HepG2 (cell line): ENCODE results near the gene MIA2. TPM values are rescaled to one million over a fixed set of nuclear protein-coding genes. Genes with fewer than 3 reads are reported as not detected.

ENCODE experiments used
- DBP ChIP-seq: sonication (generic); formaldehyde crosslinking; IDR thresholded peaks from 2 replicates; pipeline ENCODE4 v1.4.0; 2020; ENCODE audit warnings: missing genetic modification reagents; ENCODE audit errors: not compliant biosample characterization
- E2F2 ChIP-seq: sonication (generic); formaldehyde crosslinking; IDR thresholded peaks from 2 replicates; pipeline ENCODE4 v1.4.0; 2020; ENCODE audit warnings: missing genetic modification reagents, borderline replicate concordance
- EEA1 ChIP-seq: sonication (generic); formaldehyde crosslinking; IDR thresholded peaks from 2 replicates; pipeline ENCODE4 v1.5.1; 2020; ENCODE audit warnings: mild to moderate bottlenecking, missing genetic modification reagents, borderline replicate concordance
- ELF4 ChIP-seq: sonication (generic); formaldehyde crosslinking; IDR thresholded peaks from 2 replicates; pipeline ENCODE4 v1.5.0; 2020; ENCODE audit warnings: missing genetic modification reagents, mild to moderate bottlenecking, moderate library complexity, borderline replicate concordance
- KMT2B ChIP-seq: IDR thresholded peaks from 2 replicates; pipeline ENCODE4 v1.6.1; 2016; ENCODE audit warnings: missing genetic modification reagents, missing compliant biosample characterization
- ZNF276 ChIP-seq: sonication (generic); formaldehyde crosslinking; IDR thresholded peaks from 2 replicates; pipeline ENCODE4 v1.4.0; 2020; ENCODE audit warnings: mild to moderate bottlenecking, low read depth, missing genetic modification reagents
- ZNF468 ChIP-seq: sonication (generic); formaldehyde crosslinking; IDR thresholded peaks from 2 replicates; pipeline ENCODE4 v1.8.0; 2022; ENCODE audit warnings: mild to moderate bottlenecking, moderate library complexity, missing genetic modification reagents
- polyA plus RNA-seq, 8 experiments: library from polyadenylated mRNA; depleted of rRNA in 3 of 8; stranded (reverse) in 7 of 8; unstranded in 1 of 8; fragments of >200 nt; fragmentation: Illumina TruSeq in 4 of 8; extraction: Trizol in 4 of 8; gene quantifications; 2 replicates each; pipeline versions ENCODE4 v1.2.1 to v1.2.3, GENCODE V29; 2011 to 2016; ENCODE audit warnings: low read depth in 4 of 8, missing spikeins in 1 of 8, mixed read lengths in 1 of 8; ENCODE audit not compliant: insufficient read depth in 1 of 8
- total RNA-seq, 5 experiments: library from RNA; depleted of rRNA; stranded (reverse); fragments of >200 nt; fragmentation: Illumina TruSeq; extraction: Trizol; gene quantifications; 2 replicates each; pipeline ENCODE4 v1.2.3, GENCODE V29; 2016; ENCODE audit warnings: low read depth in 1 of 5
- TF ChIP-seq, protein P1 (sequence below): sonication (generic); formaldehyde crosslinking; IDR thresholded peaks from 2 replicates; pipeline ENCODE4 v1.4.0; 2020; ENCODE audit warnings: missing genetic modification reagents
- TF ChIP-seq, protein P2 (sequence below): sonication (generic); formaldehyde crosslinking; IDR thresholded peaks from 2 replicates; pipeline ENCODE4 v1.9.0; 2021; ENCODE audit warnings: mild to moderate bottlenecking, missing genetic modification reagents
- TF ChIP-seq, protein P3 (sequence below): IDR thresholded peaks from 2 replicates; pipeline ENCODE4 v1.6.1; 2016; ENCODE audit warnings: low read depth, missing genetic modification reagents, missing compliant biosample characterization

MIA2 gene
- total and polyA plus RNA-seq, 2 of the 13 experiments (the other 11 are each of a cell fraction or from before 2014, with no cell fraction given), result 134 to 158 TPM

GRCh38 chr14:39432179-39432618 is 198.5 kb downstream of the MIA2 start, which contains the start of gene FBXO33 (continued):
- TF ChIP-seq KMT2B (CRISPR knock-in tag), result peak; percentile 89; the same call in 1 of the 2 replicates
- TF ChIP-seq ELF4 (CRISPR knock-in tag), result peak; percentile 23; the same call in 1 of the 2 replicates
- peak; percentile 83; the same call in 1 of the 2 replicates for TF ChIP-seq E2F2
- TF ChIP-seq, protein P1, sequence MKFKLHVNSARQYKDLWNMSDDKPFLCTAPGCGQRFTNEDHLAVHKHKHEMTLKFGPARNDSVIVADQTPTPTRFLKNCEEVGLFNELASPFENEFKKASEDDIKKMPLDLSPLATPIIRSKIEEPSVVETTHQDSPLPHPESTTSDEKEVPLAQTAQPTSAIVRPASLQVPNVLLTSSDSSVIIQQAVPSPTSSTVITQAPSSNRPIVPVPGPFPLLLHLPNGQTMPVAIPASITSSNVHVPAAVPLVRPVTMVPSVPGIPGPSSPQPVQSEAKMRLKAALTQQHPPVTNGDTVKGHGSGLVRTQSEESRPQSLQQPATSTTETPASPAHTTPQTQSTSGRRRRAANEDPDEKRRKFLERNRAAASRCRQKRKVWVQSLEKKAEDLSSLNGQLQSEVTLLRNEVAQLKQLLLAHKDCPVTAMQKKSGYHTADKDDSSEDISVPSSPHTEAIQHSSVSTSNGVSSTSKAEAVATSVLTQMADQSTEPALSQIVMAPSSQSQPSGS, result peak; percentile 86
- 0 out of 2 replicates have a peak, but pooled peaks have one; percentile 15 for TF ChIP-seq ZNF468 (CRISPR knock-in tag)
- TF ChIP-seq, protein P2, sequence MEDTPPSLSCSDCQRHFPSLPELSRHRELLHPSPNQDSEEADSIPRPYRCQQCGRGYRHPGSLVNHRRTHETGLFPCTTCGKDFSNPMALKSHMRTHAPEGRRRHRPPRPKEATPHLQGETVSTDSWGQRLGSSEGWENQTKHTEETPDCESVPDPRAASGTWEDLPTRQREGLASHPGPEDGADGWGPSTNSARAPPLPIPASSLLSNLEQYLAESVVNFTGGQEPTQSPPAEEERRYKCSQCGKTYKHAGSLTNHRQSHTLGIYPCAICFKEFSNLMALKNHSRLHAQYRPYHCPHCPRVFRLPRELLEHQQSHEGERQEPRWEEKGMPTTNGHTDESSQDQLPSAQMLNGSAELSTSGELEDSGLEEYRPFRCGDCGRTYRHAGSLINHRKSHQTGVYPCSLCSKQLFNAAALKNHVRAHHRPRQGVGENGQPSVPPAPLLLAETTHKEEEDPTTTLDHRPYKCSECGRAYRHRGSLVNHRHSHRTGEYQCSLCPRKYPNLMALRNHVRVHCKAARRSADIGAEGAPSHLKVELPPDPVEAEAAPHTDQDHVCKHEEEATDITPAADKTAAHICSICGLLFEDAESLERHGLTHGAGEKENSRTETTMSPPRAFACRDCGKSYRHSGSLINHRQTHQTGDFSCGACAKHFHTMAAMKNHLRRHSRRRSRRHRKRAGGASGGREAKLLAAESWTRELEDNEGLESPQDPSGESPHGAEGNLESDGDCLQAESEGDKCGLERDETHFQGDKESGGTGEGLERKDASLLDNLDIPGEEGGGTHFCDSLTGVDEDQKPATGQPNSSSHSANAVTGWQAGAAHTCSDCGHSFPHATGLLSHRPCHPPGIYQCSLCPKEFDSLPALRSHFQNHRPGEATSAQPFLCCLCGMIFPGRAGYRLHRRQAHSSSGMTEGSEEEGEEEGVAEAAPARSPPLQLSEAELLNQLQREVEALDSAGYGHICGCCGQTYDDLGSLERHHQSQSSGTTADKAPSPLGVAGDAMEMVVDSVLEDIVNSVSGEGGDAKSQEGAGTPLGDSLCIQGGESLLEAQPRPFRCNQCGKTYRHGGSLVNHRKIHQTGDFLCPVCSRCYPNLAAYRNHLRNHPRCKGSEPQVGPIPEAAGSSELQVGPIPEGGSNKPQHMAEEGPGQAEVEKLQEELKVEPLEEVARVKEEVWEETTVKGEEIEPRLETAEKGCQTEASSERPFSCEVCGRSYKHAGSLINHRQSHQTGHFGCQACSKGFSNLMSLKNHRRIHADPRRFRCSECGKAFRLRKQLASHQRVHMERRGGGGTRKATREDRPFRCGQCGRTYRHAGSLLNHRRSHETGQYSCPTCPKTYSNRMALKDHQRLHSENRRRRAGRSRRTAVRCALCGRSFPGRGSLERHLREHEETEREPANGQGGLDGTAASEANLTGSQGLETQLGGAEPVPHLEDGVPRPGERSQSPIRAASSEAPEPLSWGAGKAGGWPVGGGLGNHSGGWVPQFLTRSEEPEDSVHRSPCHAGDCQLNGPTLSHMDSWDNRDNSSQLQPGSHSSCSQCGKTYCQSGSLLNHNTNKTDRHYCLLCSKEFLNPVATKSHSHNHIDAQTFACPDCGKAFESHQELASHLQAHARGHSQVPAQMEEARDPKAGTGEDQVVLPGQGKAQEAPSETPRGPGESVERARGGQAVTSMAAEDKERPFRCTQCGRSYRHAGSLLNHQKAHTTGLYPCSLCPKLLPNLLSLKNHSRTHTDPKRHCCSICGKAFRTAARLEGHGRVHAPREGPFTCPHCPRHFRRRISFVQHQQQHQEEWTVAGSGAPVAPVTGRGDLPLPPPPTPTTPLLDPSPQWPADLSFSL, result peak; percentile 67; the same call in 1 of the 2 replicates
- no peak for TF ChIP-seq DBP (CRISPR knock-in tag)
- TF ChIP-seq, protein P3, sequence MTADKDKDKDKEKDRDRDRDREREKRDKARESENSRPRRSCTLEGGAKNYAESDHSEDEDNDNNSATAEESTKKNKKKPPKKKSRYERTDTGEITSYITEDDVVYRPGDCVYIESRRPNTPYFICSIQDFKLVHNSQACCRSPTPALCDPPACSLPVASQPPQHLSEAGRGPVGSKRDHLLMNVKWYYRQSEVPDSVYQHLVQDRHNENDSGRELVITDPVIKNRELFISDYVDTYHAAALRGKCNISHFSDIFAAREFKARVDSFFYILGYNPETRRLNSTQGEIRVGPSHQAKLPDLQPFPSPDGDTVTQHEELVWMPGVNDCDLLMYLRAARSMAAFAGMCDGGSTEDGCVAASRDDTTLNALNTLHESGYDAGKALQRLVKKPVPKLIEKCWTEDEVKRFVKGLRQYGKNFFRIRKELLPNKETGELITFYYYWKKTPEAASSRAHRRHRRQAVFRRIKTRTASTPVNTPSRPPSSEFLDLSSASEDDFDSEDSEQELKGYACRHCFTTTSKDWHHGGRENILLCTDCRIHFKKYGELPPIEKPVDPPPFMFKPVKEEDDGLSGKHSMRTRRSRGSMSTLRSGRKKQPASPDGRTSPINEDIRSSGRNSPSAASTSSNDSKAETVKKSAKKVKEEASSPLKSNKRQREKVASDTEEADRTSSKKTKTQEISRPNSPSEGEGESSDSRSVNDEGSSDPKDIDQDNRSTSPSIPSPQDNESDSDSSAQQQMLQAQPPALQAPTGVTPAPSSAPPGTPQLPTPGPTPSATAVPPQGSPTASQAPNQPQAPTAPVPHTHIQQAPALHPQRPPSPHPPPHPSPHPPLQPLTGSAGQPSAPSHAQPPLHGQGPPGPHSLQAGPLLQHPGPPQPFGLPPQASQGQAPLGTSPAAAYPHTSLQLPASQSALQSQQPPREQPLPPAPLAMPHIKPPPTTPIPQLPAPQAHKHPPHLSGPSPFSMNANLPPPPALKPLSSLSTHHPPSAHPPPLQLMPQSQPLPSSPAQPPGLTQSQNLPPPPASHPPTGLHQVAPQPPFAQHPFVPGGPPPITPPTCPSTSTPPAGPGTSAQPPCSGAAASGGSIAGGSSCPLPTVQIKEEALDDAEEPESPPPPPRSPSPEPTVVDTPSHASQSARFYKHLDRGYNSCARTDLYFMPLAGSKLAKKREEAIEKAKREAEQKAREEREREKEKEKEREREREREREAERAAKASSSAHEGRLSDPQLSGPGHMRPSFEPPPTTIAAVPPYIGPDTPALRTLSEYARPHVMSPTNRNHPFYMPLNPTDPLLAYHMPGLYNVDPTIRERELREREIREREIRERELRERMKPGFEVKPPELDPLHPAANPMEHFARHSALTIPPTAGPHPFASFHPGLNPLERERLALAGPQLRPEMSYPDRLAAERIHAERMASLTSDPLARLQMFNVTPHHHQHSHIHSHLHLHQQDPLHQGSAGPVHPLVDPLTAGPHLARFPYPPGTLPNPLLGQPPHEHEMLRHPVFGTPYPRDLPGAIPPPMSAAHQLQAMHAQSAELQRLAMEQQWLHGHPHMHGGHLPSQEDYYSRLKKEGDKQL (CRISPR knock-in tag), result no peak
- TF ChIP-seq ZNF276 (CRISPR knock-in tag), result peak; percentile 25; the same call in 1 of the 2 replicates
- TF ChIP-seq EEA1, result peak; percentile 75; the same call in 1 of the 2 replicates
